C4-2B (cell line): ENCODE measurements around the gene NFE2L2.

Experiments
- ZFX ChIP-seq: fragments of 450-650 bp; IDR thresholded peaks from 2 replicates; pipeline ENCODE4 v1.6.1; 2017
- TF ChIP-seq, protein P1 (sequence below): fragments of 450-650 bp; conservative IDR thresholded peaks from 2 replicates; pipeline ENCODE4 v1.5.1; 2017; ENCODE audit warnings: mild to moderate bottlenecking

DNA sequence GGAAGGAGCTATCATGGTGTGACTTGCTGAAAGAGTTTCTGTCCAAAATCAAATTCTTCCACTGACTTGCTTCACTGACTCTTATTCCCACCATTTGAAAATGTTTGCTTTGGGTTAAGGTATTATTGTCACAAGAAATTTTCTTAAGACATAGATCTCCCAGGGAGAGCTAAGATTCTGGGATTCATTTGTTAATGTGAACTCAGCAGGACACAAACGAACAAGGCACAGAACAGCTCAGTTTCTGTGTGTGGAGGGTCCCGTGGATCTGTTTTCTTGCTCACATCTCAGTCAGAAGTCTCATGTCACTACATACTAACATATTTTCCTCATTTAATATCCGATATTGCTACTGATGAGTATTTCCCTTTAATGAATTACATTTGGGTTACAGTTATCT is 60.1 kb downstream of the NFE2L2 start:
- TF ChIP-seq, protein P1, sequence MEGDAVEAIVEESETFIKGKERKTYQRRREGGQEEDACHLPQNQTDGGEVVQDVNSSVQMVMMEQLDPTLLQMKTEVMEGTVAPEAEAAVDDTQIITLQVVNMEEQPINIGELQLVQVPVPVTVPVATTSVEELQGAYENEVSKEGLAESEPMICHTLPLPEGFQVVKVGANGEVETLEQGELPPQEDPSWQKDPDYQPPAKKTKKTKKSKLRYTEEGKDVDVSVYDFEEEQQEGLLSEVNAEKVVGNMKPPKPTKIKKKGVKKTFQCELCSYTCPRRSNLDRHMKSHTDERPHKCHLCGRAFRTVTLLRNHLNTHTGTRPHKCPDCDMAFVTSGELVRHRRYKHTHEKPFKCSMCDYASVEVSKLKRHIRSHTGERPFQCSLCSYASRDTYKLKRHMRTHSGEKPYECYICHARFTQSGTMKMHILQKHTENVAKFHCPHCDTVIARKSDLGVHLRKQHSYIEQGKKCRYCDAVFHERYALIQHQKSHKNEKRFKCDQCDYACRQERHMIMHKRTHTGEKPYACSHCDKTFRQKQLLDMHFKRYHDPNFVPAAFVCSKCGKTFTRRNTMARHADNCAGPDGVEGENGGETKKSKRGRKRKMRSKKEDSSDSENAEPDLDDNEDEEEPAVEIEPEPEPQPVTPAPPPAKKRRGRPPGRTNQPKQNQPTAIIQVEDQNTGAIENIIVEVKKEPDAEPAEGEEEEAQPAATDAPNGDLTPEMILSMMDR: no peak
- TF ChIP-seq ZFX: no peak
